Measurements from ENCODE around the gene EPB41L2. TPM values are rescaled to one million over a fixed set of nuclear protein-coding genes. Genes with fewer than 3 reads are reported as not detected.
"Not testable (repeated sequence)": the region's sequence is repeated elsewhere in the genome, so short reads cannot be mapped to it uniquely, and the experiment has no call there.

EPB41L2 gene
- total RNA-seq, 4 donors from 2014 or later, result 11.6 to 24.0 (median 14.6) TPM

GRCh38 chr6:131103296-131103695 lies 40.3 kb upstream of the EPB41L2 start:
- in situ Hi-C loops (cut with MboI; ENCODE audit: low sequenced_read_pairs in 4 of 4), result no loop called here

GRCh38 chr6:131101911-131102680 lies 39.1 kb upstream of the EPB41L2 start:
- intact Hi-C loops (cut with DNase I; ENCODE audit: low total_unique reads), result no loop called here
- no peaks in the 10 kb centered on the region for H3K4me1 ChIP-seq
- ATAC-seq (no peak), DNase-seq (no peak)
- H3K27ac ChIP-seq, result no peak overlapping the region
- in situ Hi-C loops (cut with MboI; ENCODE audit: low sequenced_read_pairs in 4 of 4), result no loop called here
- TF ChIP-seq CTCF (IDR thresholded peaks at IDR 0.05 in 4 of 5, conservative IDR thresholded peaks at IDR 0.05 in 1 of 5) (no peak), POLR2A (IDR thresholded peaks at IDR 0.05) (no peak)
- H3K36me3 ChIP-seq, result no peaks in the 10 kb centered on the region
- H3K27me3 ChIP-seq, result no peaks in the 10 kb centered on the region
- no peak overlapping the region for H3K4me3 ChIP-seq
- no peaks in the 10 kb centered on the region for H3K9me3 ChIP-seq

More at GRCh38 chr6:131103296-131103695, 40.3 kb upstream of the EPB41L2 start:
- DNase-seq (no peak), ATAC-seq (no peak)
- TF ChIP-seq POLR2A (IDR thresholded peaks at IDR 0.05), result no peak
- TF ChIP-seq CTCF (IDR thresholded peaks at IDR 0.05 in 4 of 5, conservative IDR thresholded peaks at IDR 0.05 in 1 of 5), result no peak
- H3K27me3 ChIP-seq, result no peaks in the 10 kb centered on the region
- no peaks in the 10 kb centered on the region for H3K4me1 ChIP-seq
- no peaks in the 10 kb centered on the region for H3K36me3 ChIP-seq
- no peaks in the 10 kb centered on the region for H3K9me3 ChIP-seq
- intact Hi-C loops (cut with DNase I; ENCODE audit: low total_unique reads), result no loop called here
- H3K4me3 ChIP-seq, result no peak overlapping the region
- no peak overlapping the region for H3K27ac ChIP-seq

- H3K36me3 ChIP-seq, result no peaks in the 10 kb centered on the region
- intact Hi-C loops (cut with DNase I; ENCODE audit: low total_unique reads) (no loop called here), in situ Hi-C loops (cut with MboI; ENCODE audit: low sequenced_read_pairs in 4 of 4) (no loop called here)
- no peak for ATAC-seq
- TF ChIP-seq POLR2A (IDR thresholded peaks at IDR 0.05) (no peak), CTCF (IDR thresholded peaks at IDR 0.05 in 4 of 5, conservative IDR thresholded peaks at IDR 0.05 in 1 of 5) (no peak)
- no peaks in the 10 kb centered on the region for H3K4me1 ChIP-seq
- DNase-seq, result no peak
- H3K27me3 ChIP-seq, result no peaks in the 10 kb centered on the region
- H3K4me3 ChIP-seq, result no peak overlapping the region
- H3K9me3 ChIP-seq, result no peaks in the 10 kb centered on the region
- H3K27ac ChIP-seq, result no peak overlapping the region
Measured at GRCh38 chr6:131096786-131097185, 33.7 kb upstream of the EPB41L2 start.

GRCh38 chr6:131093334-131093733 lies 30.3 kb upstream of the EPB41L2 start:
- H3K27ac ChIP-seq, result no peak overlapping the region
- DNase-seq (no peak), ATAC-seq (no peak)
- H3K4me3 ChIP-seq, result no peak overlapping the region
- H3K27me3 ChIP-seq, result no peaks in the 10 kb centered on the region
- in situ Hi-C loops (cut with MboI; ENCODE audit: low sequenced_read_pairs in 4 of 4) (no loop called here), intact Hi-C loops (cut with DNase I; ENCODE audit: low total_unique reads) (no loop called here)
- H3K4me1 ChIP-seq, result no peaks in the 10 kb centered on the region
- no peak for TF ChIP-seq POLR2A (IDR thresholded peaks at IDR 0.05)
- TF ChIP-seq CTCF (IDR thresholded peaks at IDR 0.05 in 4 of 5, conservative IDR thresholded peaks at IDR 0.05 in 1 of 5), result no peak
- H3K36me3 ChIP-seq, result no peaks in the 10 kb centered on the region
- H3K9me3 ChIP-seq, result no peaks in the 10 kb centered on the region

GRCh38 chr6:131091944-131092343 lies 28.9 kb upstream of the EPB41L2 start:
- H3K9me3 ChIP-seq; H3K27me3 ChIP-seq; H3K27ac ChIP-seq; H3K4me1 ChIP-seq; ATAC-seq; in situ Hi-C loops (cut with MboI; ENCODE audit: low sequenced_read_pairs in 4 of 4); intact Hi-C loops (cut with DNase I; ENCODE audit: low total_unique reads); H3K36me3 ChIP-seq; H3K4me3 ChIP-seq; DNase-seq: not testable (repeated sequence)

GRCh38 chr6:131090339-131090738 lies 27.3 kb upstream of the EPB41L2 start:
- H3K4me1 ChIP-seq; H3K27me3 ChIP-seq; ATAC-seq; H3K27ac ChIP-seq; H3K4me3 ChIP-seq; intact Hi-C loops (cut with DNase I; ENCODE audit: low total_unique reads); H3K9me3 ChIP-seq; H3K36me3 ChIP-seq; DNase-seq; in situ Hi-C loops (cut with MboI; ENCODE audit: low sequenced_read_pairs in 4 of 4): not testable (repeated sequence)
